ENCODE data around the gene SPTAN1. TPM values are rescaled to one million over a fixed set of nuclear protein-coding genes. Genes with fewer than 3 reads are reported as not detected.
A peak's percentile ranks its signal among the peaks of the same experiment; 100 is the strongest.

SPTAN1 gene
- total and polyA plus RNA-seq, 4 experiments from 2014 or later: 14.0 to 595 (median 394) TPM

GRCh38 chr9:128614728-128615127 lies 62.3 kb downstream of the SPTAN1 start:
- CTCF ChIA-PET (ENCODE audit: partially characterized antibody): interaction anchor here (0.6 kb wide), 1 partner anchor 94 kb away, joined by 3 read pairs; no protein-coding TSS in a partner anchor
- no peak overlapping the region for H3K27ac ChIP-seq (ENCODE audit: low read depth, low read length)
- no peaks in the 10 kb centered on the region for H3K27me3 Mint-ChIP-seq
- H3K27ac Mint-ChIP-seq: no peak overlapping the region
- no peaks in the 10 kb centered on the region for H3K9me3 ChIP-seq (ENCODE audit: control insufficient read depth in 1 of 2, low read length in 2 of 2)
- peaks cover 87% of the 10 kb centered on the region for H3K36me3 ChIP-seq (ENCODE audit: insufficient read depth, low read length)
- H3K4me3 ChIP-seq (ENCODE audit: low read length in 2 of 2): no peak overlapping the region
- H3K4me1 ChIP-seq (ENCODE audit: insufficient read depth, low read length): no peaks in the 10 kb centered on the region
- no peaks in the 10 kb centered on the region for H3K27me3 ChIP-seq (ENCODE audit: insufficient read depth, low read length)
- H3K9me3 Mint-ChIP-seq: no peaks in the 10 kb centered on the region
- no peak for DNase-seq
- POLR2A ChIA-PET (ENCODE audit: partially characterized antibody): no interaction called here
- intact Hi-C loops (cut with micrococcal nuclease): no loop called here
- peaks cover 66 to 85% of the 10 kb centered on the region in 2 donors for H3K36me3 Mint-ChIP-seq
- no peak overlapping the region for H3K4me3 Mint-ChIP-seq
- H3K4me1 Mint-ChIP-seq: no peaks in the 10 kb centered on the region

- Histone ChIP-seq H3K27ac (ENCODE audit: low read depth, low read length) (no peak overlapping the region), H3K4me1 (ENCODE audit: insufficient read depth, low read length) (no peaks in the 10 kb centered on the region), H3K9me3 (ENCODE audit: control insufficient read depth in 1 of 2, low read length in 2 of 2) (no peaks in the 10 kb centered on the region), H3K27me3 (ENCODE audit: insufficient read depth, low read length) (no peaks in the 10 kb centered on the region), H3K4me3 (ENCODE audit: low read length in 2 of 2) (no peak overlapping the region), H3K36me3 (ENCODE audit: insufficient read depth, low read length) (peaks cover 86% of the 10 kb centered on the region)
- no peaks in the 10 kb centered on the region for H3K4me1 Mint-ChIP-seq
- no peaks in the 10 kb centered on the region for H3K27me3 Mint-ChIP-seq
- H3K9me3 Mint-ChIP-seq: no peaks in the 10 kb centered on the region
- intact Hi-C loops (cut with micrococcal nuclease): no loop called here
- peaks cover 62 to 84% of the 10 kb centered on the region in 2 donors for H3K36me3 Mint-ChIP-seq
- H3K4me3 Mint-ChIP-seq: no peak overlapping the region
- CTCF ChIA-PET (ENCODE audit: partially characterized antibody): no interaction called here
- H3K27ac Mint-ChIP-seq: no peak overlapping the region
- no peak for DNase-seq
- POLR2A ChIA-PET (ENCODE audit: partially characterized antibody): interaction anchor here (0.8 kb wide), 1 partner anchor 60 kb away, joined by 3 read pairs; no protein-coding TSS in a partner anchor
Measured at GRCh38 chr9:128615571-128615970, 63.2 kb downstream of the SPTAN1 start.

GRCh38 chr9:128617943-128618342 lies 65.6 kb downstream of the SPTAN1 start:
- Histone ChIP-seq H3K27ac (ENCODE audit: low read depth, low read length) (no peak overlapping the region), H3K27me3 (ENCODE audit: insufficient read depth, low read length) (no peaks in the 10 kb centered on the region), H3K36me3 (ENCODE audit: insufficient read depth, low read length) (peaks cover 83% of the 10 kb centered on the region), H3K9me3 (ENCODE audit: control insufficient read depth in 1 of 2, low read length in 2 of 2) (no peaks in the 10 kb centered on the region), H3K4me3 (ENCODE audit: low read length in 2 of 2) (no peak overlapping the region), H3K4me1 (ENCODE audit: insufficient read depth, low read length) (no peaks in the 10 kb centered on the region)
- Mint-ChIP-seq H3K4me3 (no peak overlapping the region), H3K27me3 (no peaks in the 10 kb centered on the region), H3K36me3 (peaks cover 59 to 79% of the 10 kb centered on the region in 2 donors), H3K27ac (no peak overlapping the region), H3K4me1 (no peaks in the 10 kb centered on the region), H3K9me3 (no peaks in the 10 kb centered on the region)
- POLR2A ChIA-PET (ENCODE audit: partially characterized antibody): no interaction called here
- no peak for DNase-seq
- intact Hi-C loops (cut with micrococcal nuclease): no loop called here
- CTCF ChIA-PET (ENCODE audit: partially characterized antibody): interaction anchor here (0.9 kb wide), 1 partner anchor 10 kb away, joined by 3 read pairs; no protein-coding TSS in a partner anchor

GRCh38 chr9:128619127-128619526 lies 66.7 kb downstream of the SPTAN1 start:
- Mint-ChIP-seq H3K4me1 (no peaks in the 10 kb centered on the region), H3K27ac (peak overlapping the region in 2 of 7 donors; percentile 29 to 61), H3K9me3 (no peaks in the 10 kb centered on the region), H3K27me3 (no peaks in the 10 kb centered on the region), H3K36me3 (peaks cover 52 to 70% of the 10 kb centered on the region in 2 donors), H3K4me3 (no peak overlapping the region)
- intact Hi-C loops (cut with micrococcal nuclease): no loop called here
- Histone ChIP-seq H3K4me1 (ENCODE audit: insufficient read depth, low read length) (no peaks in the 10 kb centered on the region), H3K27ac (ENCODE audit: low read depth, low read length) (no peak overlapping the region), H3K36me3 (ENCODE audit: insufficient read depth, low read length) (peaks cover 74% of the 10 kb centered on the region), H3K27me3 (ENCODE audit: insufficient read depth, low read length) (no peaks in the 10 kb centered on the region), H3K9me3 (ENCODE audit: control insufficient read depth in 1 of 2, low read length in 2 of 2) (no peaks in the 10 kb centered on the region), H3K4me3 (ENCODE audit: low read length in 2 of 2) (no peak overlapping the region)
- ChIA-PET CTCF (ENCODE audit: partially characterized antibody) (no interaction called here), POLR2A (ENCODE audit: partially characterized antibody) (no interaction called here)
- DNase-seq: no peak

- Histone ChIP-seq H3K9me3 (ENCODE audit: control insufficient read depth in 1 of 2, low read length in 2 of 2) (no peaks in the 10 kb centered on the region), H3K36me3 (ENCODE audit: insufficient read depth, low read length) (peaks cover 74% of the 10 kb centered on the region), H3K27ac (ENCODE audit: low read depth, low read length) (no peak overlapping the region), H3K4me3 (ENCODE audit: low read length in 2 of 2) (no peak overlapping the region), H3K27me3 (ENCODE audit: insufficient read depth, low read length) (no peaks in the 10 kb centered on the region), H3K4me1 (ENCODE audit: insufficient read depth, low read length) (no peaks in the 10 kb centered on the region)
- intact Hi-C loops (cut with micrococcal nuclease): no loop called here
- H3K4me3 Mint-ChIP-seq: no peak overlapping the region
- no peaks in the 10 kb centered on the region for H3K4me1 Mint-ChIP-seq
- H3K36me3 Mint-ChIP-seq: peaks cover 50 to 70% of the 10 kb centered on the region in 2 donors
- peak overlapping the region in 1 of 7 donors; percentile 35 for H3K27ac Mint-ChIP-seq
- no peak for DNase-seq
- no peaks in the 10 kb centered on the region for H3K27me3 Mint-ChIP-seq
- ChIA-PET CTCF (ENCODE audit: partially characterized antibody) (no interaction called here), POLR2A (ENCODE audit: partially characterized antibody) (no interaction called here)
- no peaks in the 10 kb centered on the region for H3K9me3 Mint-ChIP-seq
Measured at GRCh38 chr9:128619779-128620178, 67.4 kb downstream of the SPTAN1 start.

- no peaks in the 10 kb centered on the region for H3K4me1 Mint-ChIP-seq
- intact Hi-C loops (cut with micrococcal nuclease): no loop called here
- peaks cover 62 to 76% of the 10 kb centered on the region in 2 donors for H3K36me3 Mint-ChIP-seq
- H3K4me3 ChIP-seq (ENCODE audit: low read length in 2 of 2): no peak overlapping the region
- CTCF ChIA-PET (ENCODE audit: partially characterized antibody): interaction anchor here (0.6 to 1.3 kb wide), 2 partner anchors 10 to 86 kb away, joined by 3 read pairs; no protein-coding TSS in a partner anchor
- H3K27me3 ChIP-seq (ENCODE audit: insufficient read depth, low read length): no peaks in the 10 kb centered on the region
- POLR2A ChIA-PET (ENCODE audit: partially characterized antibody): interaction anchor here (1.1 kb wide), 1 partner anchor 29 kb away, joined by 3 read pairs; no protein-coding TSS in a partner anchor
- H3K4me3 Mint-ChIP-seq: no peak overlapping the region
- peak overlapping the region in 1 of 7 donors; percentile 48 for H3K27ac Mint-ChIP-seq
- no peaks in the 10 kb centered on the region for H3K4me1 ChIP-seq (ENCODE audit: insufficient read depth, low read length)
- no peaks in the 10 kb centered on the region for H3K9me3 Mint-ChIP-seq
- peaks cover 78% of the 10 kb centered on the region for H3K36me3 ChIP-seq (ENCODE audit: insufficient read depth, low read length)
- no peak for DNase-seq
- no peak overlapping the region for H3K27ac ChIP-seq (ENCODE audit: low read depth, low read length)
- H3K9me3 ChIP-seq (ENCODE audit: control insufficient read depth in 1 of 2, low read length in 2 of 2): no peaks in the 10 kb centered on the region
- H3K27me3 Mint-ChIP-seq: no peaks in the 10 kb centered on the region
Measured at GRCh38 chr9:128621730-128622455, 69.5 kb downstream of the SPTAN1 start.

- H3K4me3 Mint-ChIP-seq: no peak overlapping the region
- intact Hi-C loops (cut with micrococcal nuclease): no loop called here
- no peaks in the 10 kb centered on the region for H3K4me1 Mint-ChIP-seq
- H3K36me3 Mint-ChIP-seq: peaks cover 56 to 71% of the 10 kb centered on the region in 2 donors
- H3K9me3 Mint-ChIP-seq: no peaks in the 10 kb centered on the region
- no peaks in the 10 kb centered on the region for H3K9me3 ChIP-seq (ENCODE audit: control insufficient read depth in 1 of 2, low read length in 2 of 2)
- no peaks in the 10 kb centered on the region for H3K4me1 ChIP-seq (ENCODE audit: insufficient read depth, low read length)
- ChIA-PET POLR2A (ENCODE audit: partially characterized antibody) (interaction anchor here (0.9 to 1.3 kb wide), 3 partner anchors 10 to 65 kb away, joined by 3 read pairs; partner anchors contain the start of gene SET), CTCF (ENCODE audit: partially characterized antibody) (no interaction called here)
- peaks cover 82% of the 10 kb centered on the region for H3K36me3 ChIP-seq (ENCODE audit: insufficient read depth, low read length)
- peak overlapping the region in 1 of 7 donors; percentile 13 for H3K27ac Mint-ChIP-seq
- DNase-seq: no peak
- no peaks in the 10 kb centered on the region for H3K27me3 Mint-ChIP-seq
- H3K27ac ChIP-seq (ENCODE audit: low read depth, low read length): no peak overlapping the region
- H3K27me3 ChIP-seq (ENCODE audit: insufficient read depth, low read length): no peaks in the 10 kb centered on the region
- no peak overlapping the region for H3K4me3 ChIP-seq (ENCODE audit: low read length in 2 of 2)
Measured at GRCh38 chr9:128624566-128624965, 72.2 kb downstream of the SPTAN1 start.

Measured in CD4-positive, alpha-beta memory T cell (primary cell).